Measurements from ENCODE around the gene MED12L. TPM values are rescaled to one million over a fixed set of nuclear protein-coding genes. Genes with fewer than 3 reads are reported as not detected.

The MED12L gene
- total and polyA plus RNA-seq, 10 of the 15 experiments (the other 5 are each of a cell fraction or from before 2014, with no cell fraction given), result 0.01 to 0.06 (median 0.03) TPM; not detected in 2

DNA sequence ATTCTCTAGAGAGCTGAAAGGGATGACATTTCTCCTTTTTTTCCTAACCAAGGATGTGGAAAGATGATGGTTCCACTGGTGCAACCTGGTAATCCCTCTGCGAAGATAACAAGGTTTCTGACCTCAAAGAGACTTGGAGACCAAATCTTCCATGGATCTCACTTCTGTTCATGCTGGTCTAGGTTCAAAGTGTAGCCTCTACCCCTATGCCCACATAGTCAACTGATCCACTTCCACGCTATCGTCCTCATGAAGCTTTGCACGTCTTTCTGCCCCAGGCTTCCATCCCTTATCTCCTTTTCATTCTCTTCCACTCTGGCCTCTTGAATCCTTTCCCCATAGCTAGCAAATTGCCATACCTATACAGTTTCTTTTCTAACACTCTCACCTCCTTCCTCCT is 8.8 kb upstream of the MED12L start:
- Histone ChIP-seq H3K4me3 (no peak overlapping the region), H3K79me2 (ENCODE audit: control insufficient read depth, insufficient read depth, low read length) (no peaks in the 10 kb centered on the region), H3K27me3 (replicated peaks in 1 of 2; ENCODE audit: control insufficient read depth in 2 of 2, insufficient read depth in 2 of 2, low read length in 1 of 2) (peaks cover 0 to 2% of the 10 kb centered on the region in 2 experiments; a peak in 2 of 4 replicates), H3K4me2 (ENCODE audit: control insufficient read depth, insufficient read depth) (no peak overlapping the region), H3K4me1 (ENCODE audit: control insufficient read depth, insufficient read depth, low read length) (no peaks in the 10 kb centered on the region), H3K27ac (ENCODE audit: control insufficient read depth, insufficient read depth) (no peak overlapping the region), H3K36me3 (ENCODE audit: control insufficient read depth in 2 of 2, insufficient read depth in 2 of 2, low read length in 1 of 2) (no peaks in the 10 kb centered on the region), H2AFZ (ENCODE audit: control insufficient read depth, low read depth, low read length) (no peak overlapping the region), H3K9me3 (replicated peaks; ENCODE audit: control insufficient read depth, insufficient read depth, low read length) (no peaks in the 10 kb centered on the region), H4K20me1 (ENCODE audit: control insufficient read depth, insufficient read depth) (no peaks in the 10 kb centered on the region), H3K9ac (ENCODE audit: control insufficient read depth, insufficient read depth, low read length) (no peak overlapping the region)
- ATAC-seq, result no peak
- RAD21 ChIA-PET (ENCODE audit: unreplicated experiment), result no interaction called here
- 30% methylated on average over 4 of the region's 4 CpGs for WGBS (ENCODE audit: insufficient coverage, insufficient replicate concordance, low lambda C conversion rate, missing lambda C conversion rate)
- DNase-seq (ENCODE audit: low read depth, low spot score), result no peak
- FAIRE-seq, result no peak
- in situ Hi-C loops (cut with MboI) (no loop called here), intact Hi-C loops (cut with micrococcal nuclease; ENCODE audit: unreplicated experiment) (no loop called here)
- CTCF ChIA-PET, result no interaction called here
- SMC1A ChIA-PET (ENCODE audit: uncharacterized antibody, unreplicated experiment), result no interaction called here
- no TSS peak for BruUV-seq (replicated peaks)
- POLR2A ChIA-PET, result no interaction called here
- TF ChIP-seq GATAD2B (conservative IDR thresholded peaks at IDR 0.05; ENCODE audit: low read depth) (no peak), ZBED1 (IDR thresholded peaks at IDR 0.05; ENCODE audit: borderline replicate concordance) (no peak), NR2C2 (IDR thresholded peaks at IDR 0.05; ENCODE audit: borderline replicate concordance, control insufficient read depth, insufficient read length, low read depth) (no peak), JUND (IDR thresholded peaks at IDR 0.05; ENCODE audit: low read depth, low read length) (no peak), YBX1 (IDR thresholded peaks at IDR 0.05) (no peak), EZH2 (IDR thresholded peaks at IDR 0.05; ENCODE audit: borderline replicate concordance, control insufficient read depth, low read depth, low read length) (no peak), SMC3 (IDR thresholded peaks at IDR 0.05; ENCODE audit: borderline replicate concordance, low read length) (no peak), PAX8 (IDR thresholded peaks at IDR 0.05) (no peak), SMAD1 (IDR thresholded peaks at IDR 0.05; ENCODE audit: low read depth, partially characterized antibody) (no peak), TCF3 (IDR thresholded peaks at IDR 0.05; ENCODE audit: borderline replicate concordance, insufficient read depth, low read depth, low read length) (no peak), NFYB (IDR thresholded peaks at IDR 0.05; ENCODE audit: insufficient read depth, low read depth, low read length) (no peak), DPF2 (IDR thresholded peaks at IDR 0.05) (no peak), EED (IDR thresholded peaks at IDR 0.05; ENCODE audit: low read depth) (no peak), IKZF1 (conservative IDR thresholded peaks at IDR 0.05) (no peak), BHLHE40 (IDR thresholded peaks at IDR 0.05; ENCODE audit: borderline replicate concordance in 1 of 2, low read depth in 2 of 2, low read length in 1 of 2) (no peak)
- TF ChIP-seq, protein P1, sequence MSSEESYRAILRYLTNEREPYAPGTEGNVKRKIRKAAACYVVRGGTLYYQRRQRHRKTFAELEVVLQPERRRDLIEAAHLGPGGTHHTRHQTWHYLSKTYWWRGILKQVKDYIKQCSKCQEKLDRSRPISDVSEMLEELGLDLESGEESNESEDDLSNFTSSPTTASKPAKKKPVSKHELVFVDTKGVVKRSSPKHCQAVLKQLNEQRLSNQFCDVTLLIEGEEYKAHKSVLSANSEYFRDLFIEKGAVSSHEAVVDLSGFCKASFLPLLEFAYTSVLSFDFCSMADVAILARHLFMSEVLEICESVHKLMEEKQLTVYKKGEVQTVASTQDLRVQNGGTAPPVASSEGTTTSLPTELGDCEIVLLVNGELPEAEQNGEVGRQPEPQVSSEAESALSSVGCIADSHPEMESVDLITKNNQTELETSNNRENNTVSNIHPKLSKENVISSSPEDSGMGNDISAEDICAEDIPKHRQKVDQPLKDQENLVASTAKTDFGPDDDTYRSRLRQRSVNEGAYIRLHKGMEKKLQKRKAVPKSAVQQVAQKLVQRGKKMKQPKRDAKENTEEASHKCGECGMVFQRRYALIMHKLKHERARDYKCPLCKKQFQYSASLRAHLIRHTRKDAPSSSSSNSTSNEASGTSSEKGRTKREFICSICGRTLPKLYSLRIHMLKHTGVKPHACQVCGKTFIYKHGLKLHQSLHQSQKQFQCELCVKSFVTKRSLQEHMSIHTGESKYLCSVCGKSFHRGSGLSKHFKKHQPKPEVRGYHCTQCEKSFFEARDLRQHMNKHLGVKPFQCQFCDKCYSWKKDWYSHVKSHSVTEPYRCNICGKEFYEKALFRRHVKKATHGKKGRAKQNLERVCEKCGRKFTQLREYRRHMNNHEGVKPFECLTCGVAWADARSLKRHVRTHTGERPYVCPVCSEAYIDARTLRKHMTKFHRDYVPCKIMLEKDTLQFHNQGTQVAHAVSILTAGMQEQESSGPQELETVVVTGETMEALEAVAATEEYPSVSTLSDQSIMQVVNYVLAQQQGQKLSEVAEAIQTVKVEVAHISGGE (CRISPR knock-in tag; IDR thresholded peaks at IDR 0.05), result no peak
- TF ChIP-seq, protein P2, sequence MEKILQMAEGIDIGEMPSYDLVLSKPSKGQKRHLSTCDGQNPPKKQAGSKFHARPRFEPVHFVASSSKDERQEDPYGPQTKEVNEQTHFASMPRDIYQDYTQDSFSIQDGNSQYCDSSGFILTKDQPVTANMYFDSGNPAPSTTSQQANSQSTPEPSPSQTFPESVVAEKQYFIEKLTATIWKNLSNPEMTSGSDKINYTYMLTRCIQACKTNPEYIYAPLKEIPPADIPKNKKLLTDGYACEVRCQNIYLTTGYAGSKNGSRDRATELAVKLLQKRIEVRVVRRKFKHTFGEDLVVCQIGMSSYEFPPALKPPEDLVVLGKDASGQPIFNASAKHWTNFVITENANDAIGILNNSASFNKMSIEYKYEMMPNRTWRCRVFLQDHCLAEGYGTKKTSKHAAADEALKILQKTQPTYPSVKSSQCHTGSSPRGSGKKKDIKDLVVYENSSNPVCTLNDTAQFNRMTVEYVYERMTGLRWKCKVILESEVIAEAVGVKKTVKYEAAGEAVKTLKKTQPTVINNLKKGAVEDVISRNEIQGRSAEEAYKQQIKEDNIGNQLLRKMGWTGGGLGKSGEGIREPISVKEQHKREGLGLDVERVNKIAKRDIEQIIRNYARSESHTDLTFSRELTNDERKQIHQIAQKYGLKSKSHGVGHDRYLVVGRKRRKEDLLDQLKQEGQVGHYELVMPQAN (conservative IDR thresholded peaks at IDR 0.05), result no peak

Measured in GM12878 (cell line).